Stimulated activated CD8-positive, alpha-beta memory T cell treated with anti-CD3 and anti-CD28 coated beads, Interleukin-7, amount 100 ng/mL, for 48 hours (primary cell): ENCODE results near the gene SOST.

Experiments
- DNase-seq, 2 donors: peaks; one replicate each; pipeline ENCODE4 v3.0.0-alpha.2; 2020; ENCODE audit warnings: low read depth in 1 of 2; ENCODE audit errors: extremely low read depth in 1 of 2

The SOST gene

DNA sequence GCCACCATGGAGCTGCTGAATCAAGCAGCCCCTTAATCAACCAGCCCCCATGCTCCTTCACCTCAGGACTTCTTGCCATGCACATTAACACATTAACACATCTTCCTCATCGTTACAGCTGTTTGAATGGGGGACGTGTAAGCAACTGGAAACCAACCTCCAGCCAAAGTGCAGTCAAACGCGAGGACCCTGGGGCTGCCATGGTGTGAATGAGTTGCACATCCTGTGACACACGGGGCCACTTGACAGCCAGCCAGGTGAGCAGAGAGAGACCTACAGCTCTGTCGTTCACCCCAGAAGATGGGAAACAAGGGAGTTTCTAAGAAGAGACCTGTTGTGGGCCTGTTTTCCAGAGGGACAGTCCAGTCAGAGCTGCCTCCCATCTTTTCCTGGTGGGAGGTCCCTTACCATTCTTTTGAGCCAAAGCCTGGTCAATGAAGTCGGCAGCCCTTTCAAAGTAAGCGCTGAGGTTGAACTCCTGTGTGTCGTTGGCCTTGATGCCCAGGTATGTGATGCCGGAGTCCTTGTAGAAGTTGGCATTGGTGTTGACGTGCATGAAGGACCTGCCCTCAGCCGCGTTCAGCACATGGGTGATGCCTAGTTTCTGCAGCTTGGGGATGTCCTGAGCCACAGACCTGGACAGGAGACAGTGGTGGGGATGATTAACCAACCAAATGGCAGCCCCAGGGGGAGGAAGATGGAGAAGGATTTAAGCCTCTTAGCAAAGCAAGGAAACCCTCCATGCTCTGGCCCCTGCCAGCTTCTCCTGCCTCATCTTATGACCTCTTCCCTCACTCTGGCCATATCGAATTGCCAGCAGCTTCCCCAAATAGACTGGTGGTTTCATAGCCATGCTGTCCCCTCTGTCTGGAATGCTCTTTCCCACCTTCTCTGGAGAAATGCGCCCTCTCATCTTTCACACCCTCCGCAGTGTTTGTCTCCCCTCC lies 16.0 kb upstream of the SOST start:
- DNase-seq: no peak

GRCh38 chr17:43772877-43773648 lies 14.5 kb upstream of the SOST start:
- DNase-seq: no peak

GRCh38 chr17:43771463-43771862 lies 12.9 kb upstream of the SOST start:
- no peak for DNase-seq

- DNase-seq: no peak
These were observed 12.4 kb upstream of the SOST start for GRCh38 chr17:43770957-43771356.

- DNase-seq: no peak
These were observed 11.3 kb upstream of the SOST start for GRCh38 chr17:43769859-43770258.

DNA sequence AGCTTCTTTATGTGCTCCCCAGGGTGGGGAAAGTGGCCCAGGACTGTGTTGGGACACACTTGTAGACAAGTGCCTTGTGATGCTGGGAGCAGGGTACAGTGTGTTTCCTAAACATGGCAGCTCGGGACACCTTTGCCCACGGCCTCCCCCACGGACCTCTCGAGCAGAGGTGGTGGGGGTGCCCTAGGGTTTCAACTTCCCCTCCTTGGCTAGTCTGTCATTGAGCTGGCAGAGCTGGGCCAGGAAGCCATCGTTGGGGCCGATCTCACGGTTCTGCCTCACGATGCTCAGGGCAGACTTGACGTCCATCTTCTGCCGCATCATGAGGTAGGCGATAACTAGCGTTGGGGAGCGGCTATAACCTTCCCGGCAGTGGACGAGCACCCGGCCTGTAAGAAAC lies 10.8 kb upstream of the SOST start:
- DNase-seq: no peak

GRCh38 chr17:43768943-43769342 lies 10.4 kb upstream of the SOST start:
- no peak for DNase-seq

DNA sequence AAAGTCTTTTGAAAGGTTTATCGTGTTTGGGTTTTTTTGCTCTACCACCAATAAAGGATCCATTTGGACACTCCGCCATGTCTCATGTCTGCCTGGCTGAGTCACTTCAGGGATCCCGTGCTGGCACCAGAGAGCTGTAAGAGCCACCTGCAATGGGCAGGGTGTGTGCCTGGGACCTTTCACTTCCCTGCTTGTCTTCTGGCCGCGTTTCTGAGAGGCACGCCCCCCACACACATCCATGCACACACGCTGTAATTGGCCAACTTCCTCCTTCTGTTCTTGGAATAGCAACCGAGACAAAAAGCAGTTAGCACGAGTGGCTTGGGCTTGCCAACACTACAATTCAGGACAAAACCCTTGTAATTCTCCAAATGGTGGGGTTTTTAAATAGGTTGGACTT lies 9.8 kb upstream of the SOST start:
- no peak for DNase-seq

DNA sequence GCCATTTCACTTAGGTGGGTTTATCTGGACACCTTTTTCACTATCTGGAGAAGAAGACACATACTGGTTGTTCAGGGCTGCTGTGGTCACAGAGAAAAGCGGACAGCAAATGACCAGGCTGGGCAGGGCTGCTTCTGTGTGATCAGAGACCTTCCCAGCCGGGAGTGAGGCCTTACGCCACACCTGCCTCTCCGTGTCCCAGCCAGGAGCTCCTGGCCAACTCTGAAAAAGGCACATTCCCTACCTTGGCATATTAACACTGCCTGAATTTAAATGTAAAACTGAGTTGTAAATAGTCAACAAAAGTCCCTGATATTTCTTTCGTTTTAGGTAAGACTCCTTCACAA lies 9.1 kb upstream of the SOST start:
- DNase-seq: no peak

DNA sequence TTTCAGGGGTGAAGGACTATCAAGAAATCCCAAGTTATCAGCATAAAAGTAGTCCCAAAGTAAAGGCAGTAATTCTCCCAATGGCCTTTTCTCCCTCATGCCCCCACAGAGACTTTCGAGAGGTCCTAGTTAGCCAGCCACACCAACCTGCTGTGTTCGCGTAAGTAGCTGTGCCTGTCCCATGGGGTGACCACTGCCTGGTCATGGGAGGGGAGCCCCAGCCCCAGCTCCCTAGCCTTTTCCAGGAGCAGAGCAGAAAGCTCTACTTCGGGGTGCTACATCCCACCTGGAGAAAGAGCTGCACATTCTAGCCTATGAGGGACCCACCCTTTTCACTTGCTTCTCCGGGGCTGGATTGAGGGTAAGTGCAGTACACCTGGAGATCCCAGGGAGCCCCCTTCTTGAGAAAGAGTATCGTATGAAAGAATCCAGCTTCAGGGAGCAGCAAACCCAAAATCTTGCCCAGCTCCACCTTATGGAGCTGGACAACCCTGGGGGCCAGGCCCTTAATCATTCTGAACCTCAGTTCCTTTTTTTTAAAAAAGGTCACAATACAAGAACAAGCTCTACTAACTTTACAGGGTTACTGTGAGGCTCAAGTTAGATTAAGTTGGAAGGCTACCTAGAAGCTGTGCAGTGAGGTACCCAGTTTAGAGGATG lies 8.6 kb upstream of the SOST start:
- no peak for DNase-seq

DNA sequence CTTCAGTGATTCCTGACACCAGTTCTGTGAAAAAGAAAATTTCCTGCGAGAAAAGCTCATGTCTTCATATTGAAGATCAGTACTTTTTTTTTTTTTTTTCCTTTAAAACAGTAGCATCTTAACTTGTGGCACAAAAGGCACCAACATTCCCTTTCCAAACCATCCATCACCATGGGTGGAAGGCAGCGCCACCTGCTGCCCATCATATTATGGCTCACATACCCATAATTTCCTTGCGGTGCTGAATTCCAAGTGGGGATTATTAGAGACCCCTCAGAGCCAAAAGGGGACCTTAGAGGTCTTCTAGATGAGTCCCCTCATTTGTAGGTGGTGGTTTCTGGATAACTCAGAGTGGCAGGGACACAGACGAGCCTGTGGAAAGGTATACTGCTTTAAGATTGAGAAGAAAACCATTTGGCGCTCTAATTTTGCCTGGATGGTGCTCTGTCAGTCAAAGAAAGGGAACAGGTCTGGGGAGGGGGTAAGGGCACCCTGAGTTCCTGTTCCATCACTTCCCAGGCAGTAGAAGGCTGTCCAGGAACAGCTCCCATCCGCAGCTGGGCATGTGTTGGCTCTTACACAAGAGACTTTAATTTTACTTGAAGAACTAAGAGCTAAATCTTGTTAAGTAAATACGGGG lies 7.9 kb upstream of the SOST start:
- DNase-seq: no peak

DNA sequence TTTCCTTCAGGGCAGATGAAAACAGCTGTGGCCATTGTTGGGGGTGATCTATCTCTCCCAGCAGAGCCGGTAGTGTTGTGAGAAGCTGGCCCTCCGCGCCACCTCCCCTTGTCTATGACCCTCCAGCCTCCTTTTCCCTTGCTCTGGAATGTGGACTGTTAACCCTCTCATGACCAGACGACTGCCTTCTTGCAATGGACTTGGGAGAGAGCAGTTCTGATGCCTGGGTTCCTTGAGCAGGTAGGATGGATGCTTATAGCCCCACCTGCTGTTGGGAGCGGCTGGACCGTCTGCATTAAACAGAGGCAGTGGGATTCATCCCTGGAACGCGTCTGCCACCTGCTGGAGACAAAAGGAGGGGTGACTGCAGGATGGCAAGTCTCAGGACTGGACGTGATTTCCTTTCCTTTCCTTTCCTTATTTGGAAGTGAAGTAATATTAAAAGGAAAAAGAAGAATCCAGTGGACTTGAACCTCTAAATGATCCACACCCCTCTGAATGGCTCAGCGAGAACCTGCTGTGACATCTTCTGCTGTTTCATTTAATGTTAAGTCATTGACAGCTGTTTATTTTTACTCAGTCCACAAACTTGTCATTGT lies 1.8 kb upstream of the SOST start:
- peak; percentile 63 to 81 for DNase-seq

- DNase-seq: no peak
These were observed 1.2 kb upstream of the SOST start for GRCh38 chr17:43759836-43760235.

DNA sequence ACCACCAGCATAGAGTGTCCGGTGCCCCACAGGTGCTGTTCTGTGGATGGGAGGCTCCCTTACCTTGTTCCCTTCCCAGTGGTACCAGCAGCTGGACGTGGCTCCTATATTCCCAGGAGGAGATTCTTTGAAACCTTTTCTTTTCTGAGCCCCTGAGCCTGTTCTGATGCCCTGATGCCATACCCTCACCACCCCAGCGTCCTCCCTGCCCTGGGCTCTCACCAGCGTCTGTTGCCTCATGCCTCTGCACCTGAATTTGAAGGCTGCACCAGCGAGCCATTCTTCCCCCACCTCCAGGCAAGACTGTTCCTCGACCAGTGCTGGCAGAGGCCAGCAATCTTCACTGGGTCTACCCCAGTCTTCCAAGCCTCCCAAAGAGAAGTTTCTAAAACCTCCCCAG lies 505 bp downstream of the SOST start:
- no peak for DNase-seq

DNA sequence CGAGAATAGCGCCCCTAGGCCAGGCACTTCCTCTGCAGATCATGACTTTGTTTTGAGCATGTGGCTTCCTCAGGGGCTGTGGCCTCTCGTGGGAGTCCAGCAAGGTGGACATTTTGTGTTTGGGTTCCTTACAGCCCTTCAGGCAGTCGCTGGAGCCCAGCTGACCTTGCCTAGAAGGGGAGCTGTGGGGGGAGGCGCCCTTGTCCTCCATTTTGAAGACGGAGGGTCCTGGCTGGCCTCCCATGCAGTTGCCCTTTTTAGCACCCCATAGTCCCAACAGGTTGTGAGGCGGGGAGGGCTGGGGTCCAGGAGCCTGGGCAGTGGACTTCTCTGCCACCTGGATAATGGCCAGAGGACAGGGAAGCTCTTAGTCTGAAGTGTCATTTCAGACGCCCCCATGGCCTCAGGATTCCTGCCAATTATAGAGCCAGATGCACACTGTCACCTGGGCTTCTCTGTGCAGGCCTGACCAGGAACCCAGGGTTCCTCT lies 1.4 kb downstream of the SOST start:
- DNase-seq: no peak

DNA sequence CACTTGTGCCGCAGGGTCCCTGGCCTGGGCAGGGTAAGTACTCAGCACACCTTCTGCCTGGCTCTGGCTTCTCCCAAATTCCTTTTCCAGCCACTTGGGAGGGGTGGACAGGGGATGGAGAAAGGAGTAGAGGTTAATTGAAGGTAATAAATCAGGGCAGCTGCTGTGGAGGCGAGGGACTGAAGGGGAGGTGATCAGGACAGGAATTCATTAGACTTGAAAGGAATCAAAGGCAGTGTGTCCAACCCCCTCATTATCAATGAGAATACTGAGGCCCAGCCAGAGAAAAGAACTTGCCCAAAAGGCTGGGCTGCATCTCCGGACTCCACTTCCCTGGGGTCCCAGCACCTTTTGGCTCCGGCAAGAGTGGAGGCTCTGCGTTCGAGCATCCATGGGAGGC lies 2.4 kb downstream of the SOST start:
- DNase-seq: no peak

DNA sequence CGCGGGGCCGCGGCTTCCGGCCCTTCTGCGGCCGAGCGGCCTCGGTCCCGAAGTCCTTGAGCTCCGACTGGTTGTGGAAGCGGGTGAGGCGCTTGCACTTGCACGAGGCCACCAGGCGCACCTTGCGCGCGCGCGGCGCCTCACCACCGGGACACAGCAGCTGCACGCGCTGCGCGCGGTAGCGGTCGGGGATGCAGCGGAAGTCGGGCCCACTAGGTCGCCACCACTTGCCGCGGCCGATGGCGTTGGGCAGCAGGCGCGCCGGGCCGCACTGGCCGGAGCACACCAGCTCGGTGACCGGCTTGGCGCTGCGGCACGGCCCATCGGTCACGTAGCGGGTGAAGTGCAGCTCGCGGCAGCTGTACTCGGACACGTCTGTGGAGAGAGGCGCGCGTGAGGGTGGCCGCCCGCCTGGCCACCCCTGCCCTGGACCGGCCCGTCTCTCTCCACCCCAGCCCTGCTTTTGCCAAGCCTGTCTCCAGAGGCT lies 3.2 kb downstream of the SOST start:
- DNase-seq: no peak

GRCh38 chr17:43754947-43755346 lies 3.6 kb downstream of the SOST start:
- no peak for DNase-seq

DNA sequence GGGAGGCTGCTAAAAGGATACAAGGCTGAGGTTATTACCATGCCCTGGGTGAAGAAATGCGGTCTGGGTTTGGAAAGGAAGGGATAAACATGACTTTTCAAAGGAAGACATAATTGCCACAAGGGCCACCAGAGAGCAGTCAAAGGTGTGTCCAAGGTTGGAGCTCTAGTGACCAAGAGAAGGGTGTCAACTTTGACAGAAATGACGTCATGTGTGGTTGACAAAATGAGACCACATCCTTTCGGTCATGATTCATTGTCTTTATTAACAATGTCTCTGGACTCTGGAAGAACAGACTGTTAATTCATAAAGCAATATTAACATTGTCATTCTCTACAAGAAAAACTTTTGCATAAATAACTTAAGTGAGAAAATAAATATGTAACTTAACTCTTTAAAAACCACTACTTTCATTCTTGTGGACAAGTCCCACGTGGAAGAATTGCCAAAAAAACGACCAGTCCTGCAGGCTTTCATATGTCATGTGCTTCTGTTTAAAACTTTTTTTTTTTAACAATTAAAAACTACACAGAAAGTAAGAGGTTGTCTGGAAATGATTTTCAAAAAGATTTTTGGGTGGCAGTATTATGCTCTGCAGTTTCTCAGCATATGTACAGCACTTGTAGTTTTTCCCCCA lies 5.0 kb downstream of the SOST start:
- DNase-seq: no peak

GRCh38 chr17:43750153-43750552 lies 8.4 kb downstream of the SOST start:
- DNase-seq: no peak
